ENCODE measurements around the gene ROPN1L. TPM values are rescaled to one million over a fixed set of nuclear protein-coding genes. Genes with fewer than 3 reads are reported as not detected.

ROPN1L gene
- total RNA-seq, 1 experiment from 2014 or later: 0.24 TPM

GRCh38 chr5:10465726-10466125, 24.0 kb downstream of the ROPN1L start:
- POLR2A ChIA-PET (ENCODE audit: low non-redundant PET): interaction anchor here (0.6 kb wide), 1 partner anchor 23 kb away, joined by 3 read pairs; no protein-coding TSS in a partner anchor
- BruUV-seq (replicated peaks): no TSS peak

DNA sequence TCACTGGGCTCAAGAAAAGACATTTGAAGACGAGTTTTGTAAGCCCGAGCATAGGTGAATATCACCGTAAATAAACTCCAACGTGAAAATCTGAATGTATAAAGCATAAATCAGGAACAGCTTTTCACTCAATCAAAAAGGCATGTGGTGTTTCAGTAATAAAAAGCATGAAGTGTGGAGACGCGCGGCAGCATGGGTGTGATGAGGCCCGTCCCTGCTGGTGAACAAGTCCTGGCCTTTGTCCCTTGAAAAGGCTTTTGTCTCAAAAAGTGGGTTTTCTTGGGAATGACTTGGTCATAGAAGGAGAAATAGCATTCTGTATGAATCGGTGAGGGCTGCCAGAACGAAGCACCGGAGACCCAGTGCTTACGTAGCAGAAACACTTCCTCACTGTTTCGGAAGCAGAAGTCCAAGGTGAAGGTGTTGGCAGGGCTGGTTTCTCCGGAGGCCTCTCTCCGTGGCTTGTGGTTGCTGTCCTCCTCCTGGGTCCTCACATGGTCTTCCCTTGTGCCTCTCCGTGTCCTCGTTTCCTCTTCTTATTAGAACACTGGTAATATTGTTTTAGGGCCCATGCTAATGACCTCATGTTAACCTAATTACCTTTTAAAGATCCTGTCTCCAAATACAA, 24.9 kb downstream of the ROPN1L start:
- TF ChIP-seq, protein P1, sequence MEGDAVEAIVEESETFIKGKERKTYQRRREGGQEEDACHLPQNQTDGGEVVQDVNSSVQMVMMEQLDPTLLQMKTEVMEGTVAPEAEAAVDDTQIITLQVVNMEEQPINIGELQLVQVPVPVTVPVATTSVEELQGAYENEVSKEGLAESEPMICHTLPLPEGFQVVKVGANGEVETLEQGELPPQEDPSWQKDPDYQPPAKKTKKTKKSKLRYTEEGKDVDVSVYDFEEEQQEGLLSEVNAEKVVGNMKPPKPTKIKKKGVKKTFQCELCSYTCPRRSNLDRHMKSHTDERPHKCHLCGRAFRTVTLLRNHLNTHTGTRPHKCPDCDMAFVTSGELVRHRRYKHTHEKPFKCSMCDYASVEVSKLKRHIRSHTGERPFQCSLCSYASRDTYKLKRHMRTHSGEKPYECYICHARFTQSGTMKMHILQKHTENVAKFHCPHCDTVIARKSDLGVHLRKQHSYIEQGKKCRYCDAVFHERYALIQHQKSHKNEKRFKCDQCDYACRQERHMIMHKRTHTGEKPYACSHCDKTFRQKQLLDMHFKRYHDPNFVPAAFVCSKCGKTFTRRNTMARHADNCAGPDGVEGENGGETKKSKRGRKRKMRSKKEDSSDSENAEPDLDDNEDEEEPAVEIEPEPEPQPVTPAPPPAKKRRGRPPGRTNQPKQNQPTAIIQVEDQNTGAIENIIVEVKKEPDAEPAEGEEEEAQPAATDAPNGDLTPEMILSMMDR (conservative IDR thresholded peaks at IDR 0.05; ENCODE audit: low read depth, low read length): no peak
- POLR2A ChIA-PET (ENCODE audit: low non-redundant PET): no interaction called here
- Histone ChIP-seq H3K27me3 (replicated peaks; ENCODE audit: insufficient read depth, low read depth, low read length, poor library complexity) (no peaks in the 10 kb centered on the region), H3K4me1 (ENCODE audit: insufficient read depth, low read length, poor library complexity, severe bottlenecking) (no peaks in the 10 kb centered on the region), H3K27ac (ENCODE audit: low read depth, low read length, poor library complexity, severe bottlenecking) (no peak overlapping the region), H3K36me3 (ENCODE audit: insufficient read depth, low read length, poor library complexity, severe bottlenecking) (no peaks in the 10 kb centered on the region), H3K9me3 (ENCODE audit: low read depth, low read length, poor library complexity, severe bottlenecking) (no peaks in the 10 kb centered on the region), H3K4me3 (ENCODE audit: low read depth, low read length, poor library complexity, severe bottlenecking) (no peak overlapping the region)
- DNase-seq (ENCODE audit: low spot score): no peak
- BruUV-seq (replicated peaks): no TSS peak
- CTCF ChIA-PET: no interaction called here
- intact Hi-C loops (cut with micrococcal nuclease; ENCODE audit: unreplicated experiment): no loop called here

More at GRCh38 chr5:10465726-10466125, 24.0 kb downstream of the ROPN1L start:
- Histone ChIP-seq H3K27me3 (replicated peaks; ENCODE audit: insufficient read depth, low read depth, low read length, poor library complexity) (no peaks in the 10 kb centered on the region), H3K4me3 (ENCODE audit: low read depth, low read length, poor library complexity, severe bottlenecking) (no peak overlapping the region), H3K4me1 (ENCODE audit: insufficient read depth, low read length, poor library complexity, severe bottlenecking) (no peaks in the 10 kb centered on the region), H3K9me3 (ENCODE audit: low read depth, low read length, poor library complexity, severe bottlenecking) (no peaks in the 10 kb centered on the region), H3K36me3 (ENCODE audit: insufficient read depth, low read length, poor library complexity, severe bottlenecking) (no peaks in the 10 kb centered on the region), H3K27ac (ENCODE audit: low read depth, low read length, poor library complexity, severe bottlenecking) (no peak overlapping the region)
- no peak for DNase-seq (ENCODE audit: low spot score)
- CTCF ChIA-PET: no interaction called here
- TF ChIP-seq EZH2 (IDR thresholded peaks at IDR 0.05; ENCODE audit: borderline replicate concordance, low read depth, low read length, poor library complexity, severe bottlenecking): no peak
- TF ChIP-seq, protein P1 (conservative IDR thresholded peaks at IDR 0.05; ENCODE audit: low read depth, low read length): no peak
- intact Hi-C loops (cut with micrococcal nuclease; ENCODE audit: unreplicated experiment): no loop called here

- TF ChIP-seq, protein P1 (conservative IDR thresholded peaks at IDR 0.05; ENCODE audit: low read depth, low read length): no peak
- TF ChIP-seq EZH2 (IDR thresholded peaks at IDR 0.05; ENCODE audit: borderline replicate concordance, low read depth, low read length, poor library complexity, severe bottlenecking): no peak
- ChIA-PET CTCF (interaction anchor here (0.7 kb wide), 1 partner anchor 160 kb away, joined by 3 read pairs; no protein-coding TSS in a partner anchor), POLR2A (ENCODE audit: low non-redundant PET) (no interaction called here)
- DNase-seq (ENCODE audit: low spot score): no peak
- H3K4me1 ChIP-seq (ENCODE audit: insufficient read depth, low read length, poor library complexity, severe bottlenecking): no peaks in the 10 kb centered on the region
- H3K27ac ChIP-seq (ENCODE audit: low read depth, low read length, poor library complexity, severe bottlenecking): no peak overlapping the region
- no peak overlapping the region for H3K4me3 ChIP-seq (ENCODE audit: low read depth, low read length, poor library complexity, severe bottlenecking)
- no TSS peak for BruUV-seq (replicated peaks)
- intact Hi-C loops (cut with micrococcal nuclease; ENCODE audit: unreplicated experiment): no loop called here
- no peaks in the 10 kb centered on the region for H3K9me3 ChIP-seq (ENCODE audit: low read depth, low read length, poor library complexity, severe bottlenecking)
- H3K27me3 ChIP-seq (replicated peaks; ENCODE audit: insufficient read depth, low read depth, low read length, poor library complexity): no peaks in the 10 kb centered on the region
- H3K36me3 ChIP-seq (ENCODE audit: insufficient read depth, low read length, poor library complexity, severe bottlenecking): no peaks in the 10 kb centered on the region
These were observed 25.9 kb downstream of the ROPN1L start for GRCh38 chr5:10467281-10468198.

All from A673 (cell line).